HG03571 (cell line): ENCODE measurements around the gene TMED3.
"Not testable (repeated sequence)": the region's sequence is repeated elsewhere in the genome, so short reads cannot be mapped to it uniquely, and the experiment has no call there.

Experiments
- ATAC-seq: cut with Tn5 transposase; IDR thresholded peaks from one replicate; pipeline ENCODE4 v1.9.1; 2021; ENCODE audit not compliant: unreplicated experiment

TMED3 gene

DNA sequence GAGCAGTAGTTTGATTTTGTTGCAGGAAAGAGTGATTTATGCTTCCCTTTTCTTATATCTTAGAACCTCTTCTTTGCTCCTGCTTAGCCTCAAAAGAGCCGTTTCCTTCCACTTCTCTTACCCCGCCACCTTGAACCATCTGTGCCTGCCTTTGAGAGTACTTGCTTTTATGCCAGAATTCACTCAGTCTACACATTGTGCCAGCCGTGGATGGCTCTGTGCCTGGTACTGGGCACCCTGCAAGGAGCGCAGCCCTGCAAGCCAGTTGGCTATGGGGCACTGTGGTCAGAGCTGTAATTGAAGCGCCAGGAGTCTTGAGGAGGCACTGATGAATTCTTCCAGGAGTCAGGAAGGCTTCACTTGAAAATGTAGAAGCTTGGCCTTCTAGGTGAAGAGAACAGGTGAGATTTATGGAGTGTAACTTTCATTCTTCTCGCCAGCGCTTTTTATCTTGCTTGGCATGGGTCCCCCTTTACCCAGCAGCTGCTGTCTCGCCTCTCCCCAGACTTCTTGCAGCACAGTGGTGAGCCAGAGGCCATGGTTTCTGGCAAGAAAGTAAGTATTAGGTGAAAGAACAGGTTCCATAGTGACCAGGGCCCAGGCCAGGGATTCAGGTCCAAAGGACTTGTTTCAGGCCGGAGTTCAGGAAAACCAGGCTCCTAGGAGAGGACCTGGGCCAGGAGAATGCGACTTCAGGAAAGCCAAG is 4.9 kb downstream of the TMED3 start:
- no peak for ATAC-seq

DNA sequence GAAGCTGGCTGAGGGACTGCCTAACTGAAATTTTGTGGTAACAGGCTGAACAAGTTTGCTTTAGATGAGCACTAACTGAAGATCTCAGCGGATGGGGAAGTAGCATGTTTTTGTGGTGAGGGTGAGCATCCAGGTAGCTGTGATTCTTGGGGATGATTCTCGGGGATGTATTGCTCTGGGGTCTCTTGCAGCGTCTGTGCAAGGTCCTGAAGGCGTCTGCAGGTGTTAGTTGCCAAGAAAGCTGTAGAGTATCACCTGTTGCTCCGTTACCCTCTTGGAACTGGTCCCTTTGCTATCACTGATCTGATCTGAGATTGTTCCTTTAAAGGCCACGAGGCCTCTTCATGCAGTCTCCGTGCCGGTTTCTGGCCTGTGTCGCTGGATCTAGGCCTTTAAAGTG is 6.0 kb downstream of the TMED3 start:
- no peak for ATAC-seq

- ATAC-seq, result not testable (repeated sequence)
These were observed 9.1 kb downstream of the TMED3 start for GRCh38 chr15:79319973-79320372.

GRCh38 chr15:79321876-79322275 is 11.0 kb downstream of the TMED3 start:
- no peak for ATAC-seq

- ATAC-seq, result no peak
These were observed 11.4 kb downstream of the TMED3 start for GRCh38 chr15:79322306-79322705.

DNA sequence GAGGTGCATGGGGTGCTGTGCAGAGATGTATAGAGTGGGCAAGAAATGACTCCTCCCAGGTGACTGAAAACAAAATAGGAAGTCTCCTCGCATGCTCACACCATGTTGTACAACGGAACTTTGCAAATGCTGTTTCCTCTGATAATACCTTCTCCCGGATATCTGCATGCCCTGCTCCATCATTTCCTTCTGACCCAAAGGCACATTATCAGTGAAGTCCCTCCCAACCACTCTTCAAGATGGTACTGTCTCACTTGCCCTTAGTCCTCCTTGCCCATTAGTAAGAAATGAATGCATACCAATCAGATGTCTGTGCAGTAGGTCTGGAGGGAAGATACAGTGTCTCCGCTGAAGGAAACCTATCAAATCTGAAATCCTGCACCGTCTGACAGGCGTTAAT is 12.0 kb downstream of the TMED3 start:
- ATAC-seq, result no peak

- no peak for ATAC-seq
These were observed 18.3 kb downstream of the TMED3 start for GRCh38 chr15:79329171-79329611.

DNA sequence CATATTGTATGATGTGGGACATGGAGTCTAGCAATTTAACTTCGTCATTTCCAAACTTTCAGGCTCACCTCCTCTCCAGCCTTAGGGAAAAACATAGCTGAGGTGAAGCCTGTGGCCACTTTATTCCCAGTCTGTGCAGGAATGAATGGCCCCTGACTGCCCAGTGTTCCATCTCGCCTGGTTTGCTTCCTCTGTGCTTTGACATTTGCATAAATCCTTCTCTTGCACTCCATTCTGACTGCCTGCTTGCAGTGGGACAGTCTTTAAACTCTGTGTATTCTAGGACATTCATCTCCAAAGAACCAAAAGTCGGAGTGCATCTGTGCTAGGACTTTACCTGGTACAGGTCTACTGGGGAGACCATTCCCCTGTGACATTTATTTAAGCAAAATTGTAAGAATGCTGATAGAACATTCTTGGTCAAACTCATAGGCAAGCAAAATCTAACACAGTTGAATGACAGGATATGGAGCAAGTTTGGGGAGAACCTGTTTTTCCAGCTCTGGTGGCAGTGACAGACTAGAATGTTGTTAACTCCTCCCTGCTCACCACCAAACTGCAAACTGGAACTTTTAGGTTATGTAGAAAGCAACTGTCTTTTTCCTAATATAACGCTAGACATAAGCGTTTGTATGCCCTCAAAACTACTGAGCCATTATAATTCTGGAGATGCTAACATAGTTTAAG is 22.1 kb downstream of the TMED3 start:
- ATAC-seq, result no peak

- ATAC-seq, result no peak
These were observed 26.7 kb downstream of the TMED3 start for GRCh38 chr15:79337591-79337990.

DNA sequence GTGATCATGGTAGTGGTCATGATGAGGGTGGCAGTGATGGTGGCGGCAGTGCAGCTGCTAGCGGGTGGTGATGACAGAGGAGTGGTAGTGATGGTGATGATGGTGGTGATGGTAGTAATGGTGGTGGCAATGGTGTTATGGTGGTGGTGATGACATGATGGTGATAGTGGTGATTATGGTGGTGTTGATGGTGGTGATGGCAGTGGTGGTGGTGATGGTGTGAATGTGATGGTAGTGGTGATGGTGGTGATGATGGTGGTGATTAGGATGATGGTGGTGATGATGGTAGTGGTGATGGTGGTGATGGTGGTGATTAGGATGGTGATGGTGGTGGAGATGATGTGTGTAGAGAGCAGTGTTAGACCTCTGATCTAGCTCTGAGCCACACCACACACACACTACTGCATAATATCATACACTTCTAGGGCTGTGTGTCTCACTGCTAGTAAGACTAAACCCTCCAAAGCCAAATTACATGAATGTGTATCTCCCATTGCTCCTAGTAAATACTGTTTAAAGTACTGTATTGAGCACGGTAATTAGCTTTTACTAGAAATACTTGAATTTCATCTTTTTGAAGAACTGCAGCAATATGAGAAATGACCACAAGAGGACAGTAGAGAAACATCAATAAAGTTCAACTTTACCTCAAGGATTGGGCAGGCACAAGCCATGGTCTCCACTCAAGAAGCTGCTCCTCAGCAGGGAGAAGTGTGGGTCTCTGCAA is 28.8 kb downstream of the TMED3 start:
- no peak for ATAC-seq

- no peak for ATAC-seq
These were observed 29.3 kb downstream of the TMED3 start for GRCh38 chr15:79340315-79340602.

GRCh38 chr15:79341396-79341795 is 30.5 kb downstream of the TMED3 start:
- no peak for ATAC-seq

DNA sequence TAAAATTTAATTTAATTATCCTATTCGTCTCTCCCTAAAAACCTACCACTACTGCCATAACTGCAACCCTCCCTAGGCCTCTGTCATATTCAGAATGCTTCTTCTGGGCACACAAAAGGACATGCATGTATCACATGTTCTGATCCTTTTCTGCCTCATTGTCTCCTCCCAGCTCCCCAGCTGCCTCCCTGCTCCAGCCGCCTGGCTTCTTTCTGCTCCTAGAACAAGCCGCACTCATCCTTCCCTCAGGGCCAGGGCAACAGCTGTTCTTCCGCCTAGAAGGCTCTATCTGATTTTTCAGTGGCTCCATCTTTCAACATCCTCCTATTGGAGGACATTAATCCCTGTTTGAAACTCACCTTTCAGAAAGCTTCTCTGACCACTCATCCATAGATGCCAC is 38.6 kb downstream of the TMED3 start:
- no peak for ATAC-seq

DNA sequence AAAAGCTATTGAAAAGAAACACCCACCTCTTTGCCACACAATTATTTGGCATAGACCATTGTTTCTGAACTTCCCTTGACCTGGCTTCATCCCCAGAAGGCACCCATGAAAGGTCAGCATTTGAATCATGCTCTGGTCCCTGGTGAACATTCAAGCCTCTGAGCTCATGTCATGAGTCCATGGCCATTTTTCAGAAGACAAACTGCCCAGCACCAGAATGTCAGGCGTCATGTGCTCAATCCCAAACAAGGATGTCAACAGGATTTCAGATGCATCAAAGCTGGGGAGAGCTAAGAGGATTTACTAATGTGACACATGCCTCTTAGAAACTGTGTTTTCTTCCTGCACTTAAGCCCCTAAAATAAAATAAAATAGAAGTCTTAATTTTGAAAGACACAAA is 41.3 kb downstream of the TMED3 start:
- ATAC-seq, result no peak

DNA sequence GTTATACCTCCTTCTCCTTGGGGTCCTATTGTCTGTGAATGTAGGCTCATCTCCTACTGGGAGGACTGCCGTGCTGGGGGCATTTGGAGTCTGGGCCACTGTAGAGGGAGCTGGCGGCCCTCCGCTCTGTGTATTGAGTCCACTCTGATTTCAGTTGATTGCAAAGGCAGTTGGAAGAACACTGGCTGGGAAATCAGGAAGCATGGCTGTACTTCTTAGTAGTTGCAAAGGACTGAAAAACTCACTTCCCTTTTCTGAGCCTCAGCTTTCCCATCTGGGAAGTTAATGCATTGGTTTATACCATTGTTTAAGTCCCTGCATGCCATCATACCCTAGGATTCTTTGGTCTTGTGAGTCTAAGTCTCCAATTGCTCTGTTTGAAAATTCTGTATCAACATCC is 46.7 kb downstream of the TMED3 start:
- ATAC-seq, result no peak

DNA sequence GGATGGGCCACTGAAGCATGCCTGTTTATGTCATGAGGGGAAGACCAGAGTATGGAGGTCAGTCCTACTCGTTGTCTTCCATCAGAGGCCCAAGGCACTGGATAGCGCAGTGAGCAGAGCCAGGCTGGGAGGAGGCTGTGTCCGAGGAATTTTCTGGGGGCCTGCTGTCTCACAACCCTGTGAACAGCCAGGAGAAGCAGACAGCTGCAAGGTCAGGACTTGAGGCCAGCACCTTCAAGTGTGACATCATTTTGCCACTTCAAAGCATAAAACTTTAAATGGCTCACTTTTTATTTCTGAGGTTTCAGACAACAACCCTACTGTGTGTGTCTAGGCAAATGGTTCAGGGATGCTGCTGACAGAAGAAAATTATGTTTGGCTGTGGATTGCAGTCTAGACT is 47.2 kb downstream of the TMED3 start:
- no peak for ATAC-seq

GRCh38 chr15:79364571-79365240 is 53.8 kb downstream of the TMED3 start:
- no peak for ATAC-seq

GRCh38 chr15:79365765-79366164 is 54.9 kb downstream of the TMED3 start:
- no peak for ATAC-seq

DNA sequence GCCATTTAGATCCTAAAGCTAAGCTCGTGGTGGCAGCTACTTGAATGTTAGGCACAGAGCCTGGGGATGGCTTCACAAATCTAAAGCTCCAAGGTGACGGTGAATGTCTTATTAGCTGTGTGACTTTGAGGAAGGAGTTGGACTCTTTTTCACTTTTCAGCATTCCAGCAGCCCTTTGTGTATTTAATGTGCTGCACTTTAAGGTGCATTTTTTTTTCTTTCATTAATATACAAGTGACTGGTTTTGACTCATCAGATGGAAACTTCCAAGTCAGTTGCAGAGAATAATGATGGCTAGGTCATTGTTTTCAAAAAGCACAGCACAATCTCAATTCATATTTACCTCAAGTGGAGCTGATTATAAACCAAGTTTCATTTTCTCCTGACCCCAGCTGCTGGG is 55.8 kb downstream of the TMED3 start:
- ATAC-seq, result no peak

GRCh38 chr15:79370716-79371115 is 59.8 kb downstream of the TMED3 start:
- ATAC-seq, result no peak

GRCh38 chr15:79371591-79371990 is 60.7 kb downstream of the TMED3 start:
- ATAC-seq, result no peak

GRCh38 chr15:79372428-79372827 is 61.5 kb downstream of the TMED3 start:
- ATAC-seq, result no peak
